IMR-90 (cell line): ENCODE data around the gene RNF166. TPM values are rescaled to one million over a fixed set of nuclear protein-coding genes. Genes with fewer than 3 reads are reported as not detected.

ENCODE experiments used
- ATAC-seq: fragments of 200-7000 bp; cut with Tn5 transposase; 2 replicates; pipeline ENCODE4 v1.9.1; 2020; ENCODE audit warnings: low read depth, mild to moderate bottlenecking, moderate library complexity
- BruUV-seq: library from RNA; stranded (reverse); fragments of 400-500 nt; replicated peaks from 2 replicates; lab custom pipeline; 2021; lab: Mats Ljungman, UMichigan
- CTCF ChIA-PET: fragments of 300-600 bp; formaldehyde crosslinking; extraction: SDS; loops from one replicate; lab custom pipeline; 2021; ENCODE audit warnings: antibody characterized with exemption; lab: Yijun Ruan, JAX
- POLR2A ChIA-PET: fragments of 300-600 bp; sonication (Branson Sonifier 250); formaldehyde crosslinking; loops from one replicate; lab custom pipeline; 2022; ENCODE audit warnings: antibody characterized with exemption; ENCODE audit not compliant: unreplicated experiment; lab: Charles Lee
- DNase-seq: peaks from one replicate; pipeline ENCODE4 v3.0.0; 2013
- H2AFZ ChIP-seq: replicated peaks from 2 replicates; pipeline ENCODE3; 2013; ENCODE audit warnings: low read length, mild to moderate bottlenecking; ENCODE audit not compliant: poor library complexity
- H2AK5ac ChIP-seq: 2 replicates; pipeline ENCODE4 v1.6.1; 2013; ENCODE audit warnings: low read depth, low read length, inconsistent platforms
- H2AK9ac ChIP-seq: replicated peaks from 2 replicates; pipeline ENCODE3; 2013; ENCODE audit warnings: mild to moderate bottlenecking, low read depth, low read length, moderate library complexity; ENCODE audit not compliant: poor library complexity
- H2BK120ac ChIP-seq: 2 replicates; pipeline ENCODE4 v1.6.1; 2013; ENCODE audit warnings: low read depth, low read length, inconsistent platforms
- H2BK15ac ChIP-seq: 3 replicates; pipeline ENCODE4 v1.6.1; 2013; ENCODE audit warnings: low read depth, low read length, inconsistent platforms
- H2BK20ac ChIP-seq: 2 replicates; pipeline ENCODE4 v1.6.1; 2013; ENCODE audit warnings: low read depth, mild to moderate bottlenecking, inconsistent platforms, low read length, moderate library complexity
- H2BK5ac ChIP-seq: 2 replicates; pipeline ENCODE4 v1.6.1; 2013; ENCODE audit warnings: mild to moderate bottlenecking, low read depth, low read length, inconsistent platforms; ENCODE audit not compliant: poor library complexity, severe bottlenecking
- H3K14ac ChIP-seq: replicated peaks from 2 replicates; pipeline ENCODE4 v1.6.1; 2013; ENCODE audit warnings: low read depth, low read length, inconsistent platforms
- H3K18ac ChIP-seq: 2 replicates; pipeline ENCODE4 v1.6.1; 2013; ENCODE audit warnings: low read depth, low read length, control low read depth
- H3K23ac ChIP-seq: 2 replicates; pipeline ENCODE4 v1.6.1; 2013; ENCODE audit warnings: low read depth, low read length, inconsistent platforms
- H3K27ac ChIP-seq: 2 replicates; pipeline ENCODE4 v1.5.1; 2013; ENCODE audit warnings: mild to moderate bottlenecking, control low read depth, low read length; ENCODE audit not compliant: insufficient read depth
- H3K27me3 ChIP-seq: 2 replicates; pipeline ENCODE4 v1.6.1; 2013; ENCODE audit warnings: low read length; ENCODE audit not compliant: control insufficient read depth, insufficient read depth
- H3K36me3 ChIP-seq: 2 replicates; pipeline ENCODE4 v1.6.1; 2013; ENCODE audit warnings: low read length, mixed read lengths; ENCODE audit not compliant: control insufficient read depth, insufficient read depth
- H3K4ac ChIP-seq: 2 replicates; pipeline ENCODE4 v1.6.1; 2013; ENCODE audit warnings: low read depth, low read length, inconsistent platforms
- H3K4me1 ChIP-seq: 2 replicates; pipeline ENCODE4 v1.6.1; 2013; ENCODE audit warnings: low read length, mixed read lengths; ENCODE audit not compliant: control insufficient read depth, insufficient read depth
- H3K4me2 ChIP-seq: 2 replicates; pipeline ENCODE4 v1.6.1; 2013; ENCODE audit warnings: low read depth, mild to moderate bottlenecking, control low read depth, low read length, moderate library complexity
- H3K4me3 ChIP-seq: 2 replicates; pipeline ENCODE4 v1.5.1; 2013; ENCODE audit warnings: low read depth, mild to moderate bottlenecking, control low read depth, low read length, moderate library complexity; ENCODE audit not compliant: insufficient read depth
- H3K56ac ChIP-seq: 2 replicates; pipeline ENCODE4 v1.6.1; 2013; ENCODE audit warnings: low read length, inconsistent platforms; ENCODE audit not compliant: insufficient read depth; ENCODE audit errors: extremely low read depth
- H3K79me1 ChIP-seq, 2 experiments: 2 replicates each; pipeline ENCODE4 v1.6.1; 2013; ENCODE audit warnings: low read length in 2 of 2, inconsistent platforms in 1 of 2, low read depth in 1 of 2
- H3K9ac ChIP-seq: 2 replicates; pipeline ENCODE4 v1.6.1; 2013; ENCODE audit warnings: low read depth, low read length, control low read depth
- H3K9me1 ChIP-seq: 2 replicates; pipeline ENCODE4 v1.6.1; 2013; ENCODE audit warnings: low read length, inconsistent platforms; ENCODE audit not compliant: insufficient read depth
- H3K9me3 ChIP-seq: 2 replicates; pipeline ENCODE4 v1.6.1; 2013; ENCODE audit warnings: low read length; ENCODE audit not compliant: control insufficient read depth, insufficient read depth
- H4K20me1 ChIP-seq: 2 replicates; pipeline ENCODE4 v1.6.1; 2013; ENCODE audit warnings: low read length, inconsistent platforms; ENCODE audit not compliant: insufficient read depth
- H4K5ac ChIP-seq: 2 replicates; pipeline ENCODE4 v1.6.1; 2013; ENCODE audit warnings: mild to moderate bottlenecking, low read depth, low read length, control low read depth
- H4K8ac ChIP-seq, 2 experiments: 2 replicates each; pipeline ENCODE4 v1.6.1; 2013; ENCODE audit warnings: low read depth in 2 of 2, low read length in 2 of 2, control low read depth in 1 of 2, inconsistent platforms in 1 of 2
- H4K91ac ChIP-seq: 2 replicates; pipeline ENCODE4 v1.6.1; 2013; ENCODE audit warnings: low read depth, low read length, inconsistent platforms; ENCODE audit not compliant: insufficient read depth
- POLR2A ChIP-seq: IDR thresholded peaks from 2 replicates; pipeline ENCODE4 v1.6.1; 2012; ENCODE audit warnings: mild to moderate bottlenecking, low read depth, low read length
- RAD21 ChIP-seq: IDR thresholded peaks from 2 replicates; pipeline ENCODE4 v1.6.1; 2012; ENCODE audit warnings: low read length, improper control_type of control experiment
- WGBS, 2 experiments: methylation state at CpG; one replicate each; pipeline versions ENCODE4 v1.1.5 to v1.1.7; 2013; ENCODE audit warnings: missing lambda C conversion rate in 2 of 2; ENCODE audit not compliant: insufficient read length in 1 of 2; ENCODE audit errors: extremely low coverage in 2 of 2; 5-methylcytosine and 5-hydroxymethylcytosine counted together
- dilution Hi-C: fragments of 300-500 bp; cut with HindIII; formaldehyde crosslinking; loops from one replicate; pipeline ENCODE4 v1.14.3; 2018; ENCODE audit warnings: low sequenced_read_pairs; ENCODE audit not compliant: unreplicated experiment
- in situ Hi-C: fragments of 300-500 bp; cut with MboI; formaldehyde crosslinking; loops from 3 replicates; pipeline ENCODE4 v1.14.3; 2019; ENCODE audit warnings: low sequenced_read_pairs, inconsistent platforms, mixed read lengths
- intact Hi-C: fragments of 100-400 bp; cut with micrococcal nuclease; formaldehyde crosslinking; loops from 2 replicates; pipeline ENCODE4 v1.10.0; 2022
- polyA plus RNA-seq, 3 experiments: library from polyadenylated mRNA; depleted of rRNA; stranded (reverse); fragments of >200 nt; gene quantifications; 2 replicates each; pipeline ENCODE4 v1.2.3, GENCODE V29; 2012; ENCODE audit warnings: low replicate concordance in 1 of 3
- total RNA-seq: library from RNA; depleted of rRNA; stranded (reverse); fragments of >200 nt; gene quantifications from 2 replicates; pipeline ENCODE4 v1.2.3, GENCODE V29; 2012
- TF ChIP-seq, protein P1 (sequence below): fragments of 150-350 bp; IDR thresholded peaks from 2 replicates; pipeline ENCODE4 v1.6.1; 2017; ENCODE audit warnings: mild to moderate bottlenecking, antibody characterized with exemption, low read length, low read depth
- TF ChIP-seq, protein P2 (sequence below): conservative IDR thresholded peaks from 2 replicates; pipeline ENCODE4 v1.5.1; 2012; ENCODE audit warnings: mild to moderate bottlenecking, low read depth, low read length, improper control_type of control experiment
- TF ChIP-seq, protein P3 (sequence below): fragments of 150-350 bp; IDR thresholded peaks from 2 replicates; pipeline ENCODE4 v1.6.1; 2016; ENCODE audit warnings: low read depth, mild to moderate bottlenecking, low read length, moderate library complexity, borderline replicate concordance

Gene RNF166
- total and polyA plus RNA-seq, 2 of the 4 experiments (the other 2 are of a cell fraction), result 8.1 to 17.4 TPM

DNA sequence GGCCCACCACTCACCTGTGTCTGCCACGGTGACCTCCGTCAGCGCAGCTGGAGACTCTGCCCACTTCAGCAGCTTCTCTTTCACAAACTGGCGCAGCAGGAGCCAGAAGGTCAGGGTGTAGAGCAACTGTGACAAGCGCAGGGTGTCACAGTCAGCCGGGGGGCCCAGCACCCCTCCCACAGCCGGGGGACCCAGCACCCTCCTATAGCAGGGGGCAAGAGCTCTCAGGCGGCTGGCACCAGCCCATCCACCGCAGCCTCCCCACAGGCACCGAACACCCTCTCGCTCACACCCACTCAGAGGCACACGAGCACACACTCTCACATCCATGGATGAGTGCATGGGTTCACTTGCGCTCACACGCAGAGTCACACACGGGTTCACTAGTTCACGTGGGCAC lies 28.9 kb upstream of the RNF166 start:
- Histone ChIP-seq H3K4me3 (no peak overlapping the region), H3K23ac (no peak overlapping the region), H4K20me1 (peaks cover 60% of the 10 kb centered on the region), H3K18ac (no peak overlapping the region), H3K56ac (no peak overlapping the region), H2BK5ac (no peak overlapping the region), H2AK5ac (no peak overlapping the region), H3K4ac (no peak overlapping the region), H3K14ac (no peak overlapping the region), H2BK20ac (no peak overlapping the region), H2AFZ (peak overlapping the region; percentile 5), H3K4me2 (no peak overlapping the region), H2AK9ac (peak overlapping the region; percentile 55), H3K9ac (no peak overlapping the region), H3K27me3 (no peaks in the 10 kb centered on the region), H4K8ac (no peak overlapping the region), H3K36me3 (peaks cover 68% of the 10 kb centered on the region), H4K5ac (no peak overlapping the region), H3K4me1 (no peaks in the 10 kb centered on the region), H4K91ac (no peak overlapping the region), H3K27ac (no peak overlapping the region), H2BK120ac (no peak overlapping the region), H3K9me3 (no peaks in the 10 kb centered on the region), H2BK15ac (no peak overlapping the region), H3K79me1 (peaks cover 3 to 54% of the 10 kb centered on the region in 2 experiments; a peak in 3 of 4 replicates), H3K9me1 (no peaks in the 10 kb centered on the region; the same call in 1 of the 2 replicates)
- in situ Hi-C loops (no loop called here), intact Hi-C loops (no loop called here), dilution Hi-C loops (no loop called here)
- POLR2A ChIA-PET, result no interaction called here
- CTCF ChIA-PET, result no interaction called here
- no peak for ATAC-seq
- no TSS peak for BruUV-seq
- TF ChIP-seq POLR2A (no peak), RAD21 (no peak)
- TF ChIP-seq, protein P1, sequence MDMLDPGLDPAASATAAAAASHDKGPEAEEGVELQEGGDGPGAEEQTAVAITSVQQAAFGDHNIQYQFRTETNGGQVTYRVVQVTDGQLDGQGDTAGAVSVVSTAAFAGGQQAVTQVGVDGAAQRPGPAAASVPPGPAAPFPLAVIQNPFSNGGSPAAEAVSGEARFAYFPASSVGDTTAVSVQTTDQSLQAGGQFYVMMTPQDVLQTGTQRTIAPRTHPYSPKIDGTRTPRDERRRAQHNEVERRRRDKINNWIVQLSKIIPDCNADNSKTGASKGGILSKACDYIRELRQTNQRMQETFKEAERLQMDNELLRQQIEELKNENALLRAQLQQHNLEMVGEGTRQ, result no peak
- TF ChIP-seq, protein P2, sequence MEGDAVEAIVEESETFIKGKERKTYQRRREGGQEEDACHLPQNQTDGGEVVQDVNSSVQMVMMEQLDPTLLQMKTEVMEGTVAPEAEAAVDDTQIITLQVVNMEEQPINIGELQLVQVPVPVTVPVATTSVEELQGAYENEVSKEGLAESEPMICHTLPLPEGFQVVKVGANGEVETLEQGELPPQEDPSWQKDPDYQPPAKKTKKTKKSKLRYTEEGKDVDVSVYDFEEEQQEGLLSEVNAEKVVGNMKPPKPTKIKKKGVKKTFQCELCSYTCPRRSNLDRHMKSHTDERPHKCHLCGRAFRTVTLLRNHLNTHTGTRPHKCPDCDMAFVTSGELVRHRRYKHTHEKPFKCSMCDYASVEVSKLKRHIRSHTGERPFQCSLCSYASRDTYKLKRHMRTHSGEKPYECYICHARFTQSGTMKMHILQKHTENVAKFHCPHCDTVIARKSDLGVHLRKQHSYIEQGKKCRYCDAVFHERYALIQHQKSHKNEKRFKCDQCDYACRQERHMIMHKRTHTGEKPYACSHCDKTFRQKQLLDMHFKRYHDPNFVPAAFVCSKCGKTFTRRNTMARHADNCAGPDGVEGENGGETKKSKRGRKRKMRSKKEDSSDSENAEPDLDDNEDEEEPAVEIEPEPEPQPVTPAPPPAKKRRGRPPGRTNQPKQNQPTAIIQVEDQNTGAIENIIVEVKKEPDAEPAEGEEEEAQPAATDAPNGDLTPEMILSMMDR, result no peak
- TF ChIP-seq, protein P3, sequence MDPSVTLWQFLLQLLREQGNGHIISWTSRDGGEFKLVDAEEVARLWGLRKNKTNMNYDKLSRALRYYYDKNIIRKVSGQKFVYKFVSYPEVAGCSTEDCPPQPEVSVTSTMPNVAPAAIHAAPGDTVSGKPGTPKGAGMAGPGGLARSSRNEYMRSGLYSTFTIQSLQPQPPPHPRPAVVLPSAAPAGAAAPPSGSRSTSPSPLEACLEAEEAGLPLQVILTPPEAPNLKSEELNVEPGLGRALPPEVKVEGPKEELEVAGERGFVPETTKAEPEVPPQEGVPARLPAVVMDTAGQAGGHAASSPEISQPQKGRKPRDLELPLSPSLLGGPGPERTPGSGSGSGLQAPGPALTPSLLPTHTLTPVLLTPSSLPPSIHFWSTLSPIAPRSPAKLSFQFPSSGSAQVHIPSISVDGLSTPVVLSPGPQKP, result no peak
- 94% methylated on average over 9 of the region's 16 CpGs; no CpG with 5 or more reads in 1 of the 2 experiments for WGBS, 2 experiments
- DNase-seq, result no peak
